NOMO-1 treated with DMSO at 0.1 percent for 48 hours (cell line): ENCODE results near the gene RUNX3.

Source experiments
- DNase-seq: peaks from one replicate; lab custom pipeline; 2025; ENCODE audit not compliant: unreplicated experiment; lab: John Stamatoyannopoulos, UW

The RUNX3 gene

GRCh38 chr1:24963943-24964693 is 34.0 kb upstream of the RUNX3 start:
- DNase-seq, result no peak

GRCh38 chr1:24963099-24963872 is 33.2 kb upstream of the RUNX3 start:
- DNase-seq, result no peak

- DNase-seq, result no peak
These were observed 32.1 kb upstream of the RUNX3 start for GRCh38 chr1:24961961-24962861.

- DNase-seq, result no peak
These were observed 31.3 kb upstream of the RUNX3 start for GRCh38 chr1:24961334-24961733.

- DNase-seq, result no peak
These were observed 30.2 kb upstream of the RUNX3 start for GRCh38 chr1:24960071-24960801.

- no peak for DNase-seq
These were observed 29.5 kb upstream of the RUNX3 start for GRCh38 chr1:24959623-24959975.

- DNase-seq, result no peak
These were observed 28.9 kb upstream of the RUNX3 start for GRCh38 chr1:24958766-24959622.

GRCh38 chr1:24957808-24958752 is 28.0 kb upstream of the RUNX3 start:
- DNase-seq, result no peak

- no peak for DNase-seq
These were observed 27.1 kb upstream of the RUNX3 start for GRCh38 chr1:24957016-24957807.

GRCh38 chr1:24955779-24956365 is 25.8 kb upstream of the RUNX3 start:
- DNase-seq, result no peak

- DNase-seq, result peak; percentile 91
These were observed 25.1 kb upstream of the RUNX3 start for GRCh38 chr1:24955161-24955560.

GRCh38 chr1:24954631-24955030 is 24.6 kb upstream of the RUNX3 start:
- DNase-seq, result no peak

GRCh38 chr1:24954022-24954421 is 23.9 kb upstream of the RUNX3 start:
- no peak for DNase-seq

- no peak for DNase-seq
These were observed 22.4 kb upstream of the RUNX3 start for GRCh38 chr1:24952413-24952841.

- DNase-seq, result no peak
These were observed 21.8 kb upstream of the RUNX3 start for GRCh38 chr1:24951810-24952412.

GRCh38 chr1:24951337-24951736 is 21.3 kb upstream of the RUNX3 start:
- DNase-seq, result no peak

GRCh38 chr1:24949331-24949881 is 19.3 kb upstream of the RUNX3 start:
- DNase-seq, result no peak
